IMR-90 (cell line): ENCODE data around the gene ZFHX3. TPM values are rescaled to one million over a fixed set of nuclear protein-coding genes. Genes with fewer than 3 reads are reported as not detected.

Source experiments
- ATAC-seq: fragments of 200-7000 bp; cut with Tn5 transposase; 2 replicates; pipeline ENCODE4 v1.9.1; 2020; ENCODE audit warnings: low read depth, mild to moderate bottlenecking, moderate library complexity
- BruUV-seq: library from RNA; stranded (reverse); fragments of 400-500 nt; replicated peaks from 2 replicates; lab custom pipeline; 2021; lab: Mats Ljungman, UMichigan
- CTCF ChIA-PET: fragments of 300-600 bp; formaldehyde crosslinking; extraction: SDS; loops from one replicate; lab custom pipeline; 2021; ENCODE audit warnings: antibody characterized with exemption; lab: Yijun Ruan, JAX
- POLR2A ChIA-PET: fragments of 300-600 bp; sonication (Branson Sonifier 250); formaldehyde crosslinking; loops from one replicate; lab custom pipeline; 2022; ENCODE audit warnings: antibody characterized with exemption; ENCODE audit not compliant: unreplicated experiment; lab: Charles Lee
- DNase-seq: peaks from one replicate; pipeline ENCODE4 v3.0.0; 2013
- H2AFZ ChIP-seq: replicated peaks from 2 replicates; pipeline ENCODE3; 2013; ENCODE audit warnings: low read length, mild to moderate bottlenecking; ENCODE audit not compliant: poor library complexity
- H2AK5ac ChIP-seq: 2 replicates; pipeline ENCODE4 v1.6.1; 2013; ENCODE audit warnings: low read depth, low read length, inconsistent platforms
- H2AK9ac ChIP-seq: replicated peaks from 2 replicates; pipeline ENCODE3; 2013; ENCODE audit warnings: mild to moderate bottlenecking, low read depth, low read length, moderate library complexity; ENCODE audit not compliant: poor library complexity
- H2BK120ac ChIP-seq: 2 replicates; pipeline ENCODE4 v1.6.1; 2013; ENCODE audit warnings: low read depth, low read length, inconsistent platforms
- H2BK15ac ChIP-seq: 3 replicates; pipeline ENCODE4 v1.6.1; 2013; ENCODE audit warnings: low read depth, low read length, inconsistent platforms
- H2BK20ac ChIP-seq: 2 replicates; pipeline ENCODE4 v1.6.1; 2013; ENCODE audit warnings: low read depth, mild to moderate bottlenecking, inconsistent platforms, low read length, moderate library complexity
- H2BK5ac ChIP-seq: 2 replicates; pipeline ENCODE4 v1.6.1; 2013; ENCODE audit warnings: mild to moderate bottlenecking, low read depth, low read length, inconsistent platforms; ENCODE audit not compliant: poor library complexity, severe bottlenecking
- H3K14ac ChIP-seq: replicated peaks from 2 replicates; pipeline ENCODE4 v1.6.1; 2013; ENCODE audit warnings: low read depth, low read length, inconsistent platforms
- H3K18ac ChIP-seq: 2 replicates; pipeline ENCODE4 v1.6.1; 2013; ENCODE audit warnings: low read depth, low read length, control low read depth
- H3K23ac ChIP-seq: 2 replicates; pipeline ENCODE4 v1.6.1; 2013; ENCODE audit warnings: low read depth, low read length, inconsistent platforms
- H3K27ac ChIP-seq: 2 replicates; pipeline ENCODE4 v1.5.1; 2013; ENCODE audit warnings: mild to moderate bottlenecking, control low read depth, low read length; ENCODE audit not compliant: insufficient read depth
- H3K27me3 ChIP-seq: 2 replicates; pipeline ENCODE4 v1.6.1; 2013; ENCODE audit warnings: low read length; ENCODE audit not compliant: control insufficient read depth, insufficient read depth
- H3K36me3 ChIP-seq: 2 replicates; pipeline ENCODE4 v1.6.1; 2013; ENCODE audit warnings: low read length, mixed read lengths; ENCODE audit not compliant: control insufficient read depth, insufficient read depth
- H3K4ac ChIP-seq: 2 replicates; pipeline ENCODE4 v1.6.1; 2013; ENCODE audit warnings: low read depth, low read length, inconsistent platforms
- H3K4me1 ChIP-seq: 2 replicates; pipeline ENCODE4 v1.6.1; 2013; ENCODE audit warnings: low read length, mixed read lengths; ENCODE audit not compliant: control insufficient read depth, insufficient read depth
- H3K4me2 ChIP-seq: 2 replicates; pipeline ENCODE4 v1.6.1; 2013; ENCODE audit warnings: low read depth, mild to moderate bottlenecking, control low read depth, low read length, moderate library complexity
- H3K4me3 ChIP-seq: 2 replicates; pipeline ENCODE4 v1.5.1; 2013; ENCODE audit warnings: low read depth, mild to moderate bottlenecking, control low read depth, low read length, moderate library complexity; ENCODE audit not compliant: insufficient read depth
- H3K56ac ChIP-seq: 2 replicates; pipeline ENCODE4 v1.6.1; 2013; ENCODE audit warnings: low read length, inconsistent platforms; ENCODE audit not compliant: insufficient read depth; ENCODE audit errors: extremely low read depth
- H3K79me1 ChIP-seq, 2 experiments: 2 replicates each; pipeline ENCODE4 v1.6.1; 2013; ENCODE audit warnings: low read length in 2 of 2, inconsistent platforms in 1 of 2, low read depth in 1 of 2
- H3K9ac ChIP-seq: 2 replicates; pipeline ENCODE4 v1.6.1; 2013; ENCODE audit warnings: low read depth, low read length, control low read depth
- H3K9me1 ChIP-seq: 2 replicates; pipeline ENCODE4 v1.6.1; 2013; ENCODE audit warnings: low read length, inconsistent platforms; ENCODE audit not compliant: insufficient read depth
- H3K9me3 ChIP-seq: 2 replicates; pipeline ENCODE4 v1.6.1; 2013; ENCODE audit warnings: low read length; ENCODE audit not compliant: control insufficient read depth, insufficient read depth
- H4K20me1 ChIP-seq: 2 replicates; pipeline ENCODE4 v1.6.1; 2013; ENCODE audit warnings: low read length, inconsistent platforms; ENCODE audit not compliant: insufficient read depth
- H4K5ac ChIP-seq: 2 replicates; pipeline ENCODE4 v1.6.1; 2013; ENCODE audit warnings: mild to moderate bottlenecking, low read depth, low read length, control low read depth
- H4K8ac ChIP-seq, 2 experiments: 2 replicates each; pipeline ENCODE4 v1.6.1; 2013; ENCODE audit warnings: low read depth in 2 of 2, low read length in 2 of 2, control low read depth in 1 of 2, inconsistent platforms in 1 of 2
- H4K91ac ChIP-seq: 2 replicates; pipeline ENCODE4 v1.6.1; 2013; ENCODE audit warnings: low read depth, low read length, inconsistent platforms; ENCODE audit not compliant: insufficient read depth
- CEBPB ChIP-seq: IDR thresholded peaks from 2 replicates; pipeline ENCODE4 v1.6.1; 2012; ENCODE audit warnings: low read depth, low read length, improper control_type of control experiment
- CHD1 ChIP-seq: IDR thresholded peaks from 2 replicates; pipeline ENCODE4 v1.6.1; 2012; ENCODE audit warnings: low read depth, low read length, improper control_type of control experiment
- CTCF ChIP-seq: conservative IDR thresholded peaks from 2 replicates; pipeline ENCODE4 v1.5.1; 2012; ENCODE audit warnings: mild to moderate bottlenecking, low read depth, low read length, improper control_type of control experiment
- MXI1 ChIP-seq: IDR thresholded peaks from 2 replicates; pipeline ENCODE4 v1.6.1; 2012; ENCODE audit warnings: low read depth, mild to moderate bottlenecking, low read length, moderate library complexity, borderline replicate concordance
- NFE2L2 ChIP-seq: fragments of 150-350 bp; IDR thresholded peaks from 2 replicates; pipeline ENCODE4 v1.6.1; 2016; ENCODE audit warnings: low read depth, mild to moderate bottlenecking, low read length
- POLR2A ChIP-seq: IDR thresholded peaks from 2 replicates; pipeline ENCODE4 v1.6.1; 2012; ENCODE audit warnings: mild to moderate bottlenecking, low read depth, low read length
- RAD21 ChIP-seq: IDR thresholded peaks from 2 replicates; pipeline ENCODE4 v1.6.1; 2012; ENCODE audit warnings: low read length, improper control_type of control experiment
- RFX5 ChIP-seq: IDR thresholded peaks from 2 replicates; pipeline ENCODE4 v1.8.0; 2012; ENCODE audit warnings: low read depth, mild to moderate bottlenecking, low read length, moderate library complexity
- SMC3 ChIP-seq: fragments of 150-350 bp; IDR thresholded peaks from 2 replicates; pipeline ENCODE4 v1.6.1; 2016; ENCODE audit warnings: low read depth, mild to moderate bottlenecking, antibody characterized with exemption, low read length, moderate library complexity
- WGBS, 2 experiments: methylation state at CpG; one replicate each; pipeline versions ENCODE4 v1.1.5 to v1.1.7; 2013; ENCODE audit warnings: missing lambda C conversion rate in 2 of 2; ENCODE audit not compliant: insufficient read length in 1 of 2; ENCODE audit errors: extremely low coverage in 2 of 2; 5-methylcytosine and 5-hydroxymethylcytosine counted together
- dilution Hi-C: fragments of 300-500 bp; cut with HindIII; formaldehyde crosslinking; loops from one replicate; pipeline ENCODE4 v1.14.3; 2018; ENCODE audit warnings: low sequenced_read_pairs; ENCODE audit not compliant: unreplicated experiment
- in situ Hi-C: fragments of 300-500 bp; cut with MboI; formaldehyde crosslinking; loops from 3 replicates; pipeline ENCODE4 v1.14.3; 2019; ENCODE audit warnings: low sequenced_read_pairs, inconsistent platforms, mixed read lengths
- intact Hi-C: fragments of 100-400 bp; cut with micrococcal nuclease; formaldehyde crosslinking; loops from 2 replicates; pipeline ENCODE4 v1.10.0; 2022
- polyA plus RNA-seq, 3 experiments: library from polyadenylated mRNA; depleted of rRNA; stranded (reverse); fragments of >200 nt; gene quantifications; 2 replicates each; pipeline ENCODE4 v1.2.3, GENCODE V29; 2012; ENCODE audit warnings: low replicate concordance in 1 of 3
- total RNA-seq: library from RNA; depleted of rRNA; stranded (reverse); fragments of >200 nt; gene quantifications from 2 replicates; pipeline ENCODE4 v1.2.3, GENCODE V29; 2012

ZFHX3 gene
- total and polyA plus RNA-seq, 2 of the 4 experiments (the other 2 are of a cell fraction) = 1.4 to 1.7 TPM

DNA sequence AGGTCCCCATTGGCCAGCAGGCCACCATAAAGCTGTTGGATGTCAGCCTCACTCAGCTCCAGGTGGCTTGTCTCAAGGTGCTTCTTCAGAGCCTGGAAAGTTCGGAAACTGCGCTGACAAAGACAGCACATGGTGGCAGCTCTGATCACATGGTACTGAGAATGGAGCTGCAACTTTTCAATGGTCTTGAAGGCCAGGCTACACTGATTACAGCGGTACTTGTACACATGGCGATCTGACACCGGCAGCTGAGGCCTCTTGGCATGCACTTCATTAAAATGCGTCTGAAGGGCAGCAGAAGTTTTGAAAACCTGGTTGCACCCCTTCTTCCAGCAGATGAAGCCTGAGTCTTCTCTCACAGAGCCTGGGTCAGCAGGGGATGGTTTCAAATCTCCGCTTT is 249.7 kb downstream of the ZFHX3 start:
- intact Hi-C loops = no loop called here
- no peak overlapping the region for H4K5ac ChIP-seq
- ChIA-PET POLR2A (no interaction called here), CTCF (no interaction called here)
- no peak overlapping the region for H3K18ac ChIP-seq
- no peak overlapping the region for H2AK5ac ChIP-seq
- no TSS peak for BruUV-seq
- H3K56ac ChIP-seq = no peak overlapping the region
- whole genome bisulfite sequencing, 2 experiments = 60% methylated on average over 6 of the region's 7 CpGs; no CpG with 5 or more reads in 1 of the 2 experiments
- in situ Hi-C loops = no loop called here
- H3K9ac ChIP-seq = no peak overlapping the region
- no peak overlapping the region for H3K23ac ChIP-seq
- no peak overlapping the region for H2BK15ac ChIP-seq
- no peak overlapping the region for H3K14ac ChIP-seq
- peaks cover 1 to 11% of the 10 kb centered on the region in 2 experiments; a peak in 2 of 4 replicates for H3K79me1 ChIP-seq
- dilution Hi-C loops = no loop called here
- no peak overlapping the region for H3K27ac ChIP-seq
- no peaks in the 10 kb centered on the region for H4K20me1 ChIP-seq
- H2AK9ac ChIP-seq = no peak overlapping the region
- TF ChIP-seq NFE2L2 (no peak), POLR2A (no peak), MXI1 (no peak), CEBPB (no peak), CHD1 (no peak), RAD21 (no peak), SMC3 (no peak), RFX5 (no peak), CTCF (no peak)
- no peak overlapping the region for H3K4me2 ChIP-seq
- H3K9me3 ChIP-seq = no peaks in the 10 kb centered on the region
- no peak overlapping the region for H2AFZ ChIP-seq
- no peaks in the 10 kb centered on the region for H3K9me1 ChIP-seq
- H3K36me3 ChIP-seq = peaks cover 56% of the 10 kb centered on the region
- no peaks in the 10 kb centered on the region; the same call in 1 of the 2 replicates for H3K4me1 ChIP-seq
- H4K8ac ChIP-seq = no peak overlapping the region
- H4K91ac ChIP-seq = no peak overlapping the region
- no peaks in the 10 kb centered on the region for H3K27me3 ChIP-seq
- no peak overlapping the region for H3K4me3 ChIP-seq
- no peak overlapping the region for H3K4ac ChIP-seq
- no peak overlapping the region for H2BK20ac ChIP-seq
- DNase-seq = no peak
- no peak for ATAC-seq
- no peak overlapping the region for H2BK5ac ChIP-seq
- no peak overlapping the region for H2BK120ac ChIP-seq
